ENCODE results near the gene COPS6. TPM values are rescaled to one million over a fixed set of nuclear protein-coding genes. Genes with fewer than 3 reads are reported as not detected.

Gene COPS6
- total RNA-seq, 2 donors from 2014 or later, result 109 to 121 TPM

DNA sequence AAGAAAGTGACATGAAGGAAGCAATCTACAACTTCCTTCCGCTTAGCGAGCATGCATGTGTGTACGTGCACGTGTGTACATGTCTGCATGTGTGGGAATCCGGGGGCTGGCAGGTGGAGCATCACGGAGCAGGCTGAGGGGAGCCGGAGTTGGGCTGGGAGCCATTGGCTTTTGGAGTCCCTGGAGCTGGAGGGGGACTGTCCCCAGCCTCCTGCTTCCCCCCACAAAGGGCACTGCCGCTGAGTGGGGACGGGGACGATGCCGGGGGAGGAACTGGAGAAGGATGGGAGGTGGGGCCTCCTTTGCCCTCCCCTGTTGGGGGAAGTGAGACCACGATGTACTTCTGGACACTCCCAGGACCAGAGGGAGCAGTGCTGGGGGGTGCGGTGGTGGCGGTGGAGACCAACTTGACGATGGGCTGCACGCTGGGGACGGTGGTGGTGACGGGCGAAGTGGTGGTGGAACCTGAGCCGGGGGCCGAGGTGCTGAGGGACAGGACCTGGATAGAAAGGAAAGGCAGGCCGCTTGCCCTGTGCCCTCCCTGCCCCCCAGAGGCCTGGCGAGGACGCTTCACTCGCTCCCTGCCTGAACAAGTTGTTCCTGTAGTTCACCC is 18.5 kb downstream of the COPS6 start:
- WGBS, 2 experiments (ENCODE audit: insufficient coverage in 1 of 2, insufficient read length in 1 of 2), result 90 to 95% methylated on average over 9 to 25 of the region's 25 CpGs
- Mint-ChIP-seq H3K9me3 (no peaks in the 10 kb centered on the region), H3K4me3 (no peak overlapping the region), H3K4me1 (no peaks in the 10 kb centered on the region), H3K27ac (no peak overlapping the region), H3K36me3 (ENCODE audit: low read depth) (peaks cover 77% of the 10 kb centered on the region), H3K27me3 (ENCODE audit: insufficient read depth) (no peaks in the 10 kb centered on the region)
- Histone ChIP-seq H3K4me3 (ENCODE audit: low read length) (no peak overlapping the region), H3K27ac (ENCODE audit: low read depth, low read length) (no peak overlapping the region), H3K9ac (ENCODE audit: extremely low read depth, low read length, poor library complexity, severe bottlenecking) (no peak overlapping the region), H3K4me1 (ENCODE audit: control insufficient read depth, insufficient read depth, low read length) (no peaks in the 10 kb centered on the region), H3K27me3 (ENCODE audit: control insufficient read depth, insufficient read depth, low read length, poor library complexity, severe bottlenecking) (no peaks in the 10 kb centered on the region), H3K36me3 (ENCODE audit: control insufficient read depth, insufficient read depth, low read length) (peaks cover 56% of the 10 kb centered on the region), H3K9me3 (ENCODE audit: control insufficient read depth, low read length) (no peaks in the 10 kb centered on the region)
- DNase-seq, result no peak
- TF ChIP-seq, protein P1, sequence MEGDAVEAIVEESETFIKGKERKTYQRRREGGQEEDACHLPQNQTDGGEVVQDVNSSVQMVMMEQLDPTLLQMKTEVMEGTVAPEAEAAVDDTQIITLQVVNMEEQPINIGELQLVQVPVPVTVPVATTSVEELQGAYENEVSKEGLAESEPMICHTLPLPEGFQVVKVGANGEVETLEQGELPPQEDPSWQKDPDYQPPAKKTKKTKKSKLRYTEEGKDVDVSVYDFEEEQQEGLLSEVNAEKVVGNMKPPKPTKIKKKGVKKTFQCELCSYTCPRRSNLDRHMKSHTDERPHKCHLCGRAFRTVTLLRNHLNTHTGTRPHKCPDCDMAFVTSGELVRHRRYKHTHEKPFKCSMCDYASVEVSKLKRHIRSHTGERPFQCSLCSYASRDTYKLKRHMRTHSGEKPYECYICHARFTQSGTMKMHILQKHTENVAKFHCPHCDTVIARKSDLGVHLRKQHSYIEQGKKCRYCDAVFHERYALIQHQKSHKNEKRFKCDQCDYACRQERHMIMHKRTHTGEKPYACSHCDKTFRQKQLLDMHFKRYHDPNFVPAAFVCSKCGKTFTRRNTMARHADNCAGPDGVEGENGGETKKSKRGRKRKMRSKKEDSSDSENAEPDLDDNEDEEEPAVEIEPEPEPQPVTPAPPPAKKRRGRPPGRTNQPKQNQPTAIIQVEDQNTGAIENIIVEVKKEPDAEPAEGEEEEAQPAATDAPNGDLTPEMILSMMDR (conservative IDR thresholded peaks at IDR 0.05), result no peak

DNA sequence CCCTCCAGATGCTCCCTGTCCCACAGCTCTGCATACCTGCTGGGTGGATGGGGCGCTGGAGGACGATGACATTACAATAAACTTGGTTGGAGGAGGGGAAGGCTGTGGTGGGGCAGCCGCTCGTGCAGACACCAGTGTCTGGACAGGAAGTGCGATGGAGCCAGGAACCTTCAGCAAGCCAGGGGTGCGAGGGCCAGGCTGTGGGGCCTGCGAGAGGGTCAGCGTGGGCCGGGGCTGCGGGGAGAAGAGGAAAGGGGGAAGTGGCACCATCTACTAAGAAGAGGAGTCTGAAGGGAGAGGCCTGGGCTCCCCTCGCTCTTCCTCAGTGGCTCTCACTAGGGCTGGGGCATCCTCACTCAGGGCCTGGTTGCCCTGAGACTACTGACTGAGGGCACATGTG is 19.1 kb downstream of the COPS6 start:
- no peaks in the 10 kb centered on the region for H3K4me1 ChIP-seq (ENCODE audit: control insufficient read depth, insufficient read depth, low read length)
- 98 to 100% methylated on average over 4 to 11 of the region's 11 CpGs for WGBS, 2 experiments (ENCODE audit: insufficient coverage in 1 of 2, insufficient read length in 1 of 2)
- H3K27ac ChIP-seq (ENCODE audit: low read depth, low read length), result no peak overlapping the region
- H3K4me1 Mint-ChIP-seq, result no peaks in the 10 kb centered on the region
- H3K36me3 ChIP-seq (ENCODE audit: control insufficient read depth, insufficient read depth, low read length), result peaks cover 56% of the 10 kb centered on the region
- H3K9me3 ChIP-seq (ENCODE audit: control insufficient read depth, low read length), result no peaks in the 10 kb centered on the region
- H3K27ac Mint-ChIP-seq, result no peak overlapping the region
- no peak overlapping the region for H3K4me3 ChIP-seq (ENCODE audit: low read length)
- no peak for DNase-seq
- no peaks in the 10 kb centered on the region for H3K9me3 Mint-ChIP-seq
- H3K36me3 Mint-ChIP-seq (ENCODE audit: low read depth), result peaks cover 82% of the 10 kb centered on the region
- H3K4me3 Mint-ChIP-seq, result no peak overlapping the region
- no peak overlapping the region for H3K9ac ChIP-seq (ENCODE audit: extremely low read depth, low read length, poor library complexity, severe bottlenecking)
- no peaks in the 10 kb centered on the region for H3K27me3 Mint-ChIP-seq (ENCODE audit: insufficient read depth)
- TF ChIP-seq, protein P1 (conservative IDR thresholded peaks at IDR 0.05), result no peak
- no peaks in the 10 kb centered on the region for H3K27me3 ChIP-seq (ENCODE audit: control insufficient read depth, insufficient read depth, low read length, poor library complexity, severe bottlenecking)

DNA sequence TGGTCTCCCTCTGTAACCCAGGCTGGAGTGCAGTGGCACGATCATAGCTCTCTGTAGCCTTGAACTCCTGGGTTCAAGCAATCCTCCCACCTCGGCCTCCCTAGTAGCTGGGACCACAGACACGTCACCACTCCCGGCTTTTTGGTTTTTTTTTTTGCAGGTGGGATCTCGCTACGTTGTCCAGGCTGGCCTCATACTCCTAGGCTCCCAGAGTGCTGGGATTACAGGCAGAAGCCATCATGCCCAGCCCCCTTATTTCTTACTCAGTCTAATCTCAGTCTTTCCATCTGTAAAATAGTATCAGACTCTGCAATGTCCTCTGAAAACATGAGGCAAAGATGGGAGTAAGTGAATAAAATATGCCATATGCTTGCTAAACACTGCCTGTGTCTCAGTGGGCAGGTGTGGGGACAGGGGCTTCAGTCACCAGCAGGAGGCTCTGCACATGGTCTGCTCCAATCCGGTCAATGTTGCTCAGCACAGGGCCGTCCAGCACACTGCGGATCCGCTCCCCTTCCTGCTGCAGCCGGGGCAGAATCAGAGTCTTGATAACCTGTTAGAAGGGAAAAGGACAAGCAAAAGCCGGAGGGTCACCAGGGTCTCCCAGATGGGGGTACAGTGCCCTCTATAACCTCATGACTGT is 20.9 kb downstream of the COPS6 start:
- Histone ChIP-seq H3K36me3 (ENCODE audit: control insufficient read depth, insufficient read depth, low read length) (peaks cover 65% of the 10 kb centered on the region), H3K4me3 (ENCODE audit: low read length) (no peak overlapping the region), H3K9me3 (ENCODE audit: control insufficient read depth, low read length) (no peaks in the 10 kb centered on the region), H3K27ac (ENCODE audit: low read depth, low read length) (no peak overlapping the region), H3K27me3 (ENCODE audit: control insufficient read depth, insufficient read depth, low read length, poor library complexity, severe bottlenecking) (no peaks in the 10 kb centered on the region), H3K9ac (ENCODE audit: extremely low read depth, low read length, poor library complexity, severe bottlenecking) (no peak overlapping the region), H3K4me1 (ENCODE audit: control insufficient read depth, insufficient read depth, low read length) (no peaks in the 10 kb centered on the region)
- Mint-ChIP-seq H3K9me3 (no peaks in the 10 kb centered on the region), H3K27me3 (ENCODE audit: insufficient read depth) (no peaks in the 10 kb centered on the region), H3K36me3 (ENCODE audit: low read depth) (peaks cover 80% of the 10 kb centered on the region), H3K4me1 (no peaks in the 10 kb centered on the region), H3K4me3 (no peak overlapping the region), H3K27ac (no peak overlapping the region)
- 83 to 87% methylated on average over 7 to 12 of the region's 12 CpGs for WGBS, 2 experiments (ENCODE audit: insufficient coverage in 1 of 2, insufficient read length in 1 of 2)
- TF ChIP-seq, protein P1 (conservative IDR thresholded peaks at IDR 0.05), result peak; percentile 54
- DNase-seq, result no peak

Measured in endodermal cell (in vitro differentiated cells).